Upper lobe of right lung (tissue), 1 donor: ENCODE measurements around the gene MINAR1. TPM values are rescaled to one million over a fixed set of nuclear protein-coding genes. Genes with fewer than 3 reads are reported as not detected.
A peak's percentile ranks its signal among the peaks of the same experiment; 100 is the strongest.

ENCODE experiments used
- ATAC-seq: fragments of 200-7000 bp; cut with Tn5 transposase; one replicate; pipeline ENCODE4 v1.9.1; 2020; ENCODE audit warnings: mild to moderate bottlenecking, moderate library complexity
- DNase-seq: peaks from one replicate; pipeline ENCODE4 v3.0.0-alpha.2; 2020
- H3K27ac ChIP-seq: fragments of 200-600 bp; one replicate; pipeline ENCODE4 v1.8.0; 2022
- H3K27me3 ChIP-seq: fragments of 200-600 bp; one replicate; pipeline ENCODE4 v1.8.0; 2022; ENCODE audit warnings: mild to moderate bottlenecking
- H3K36me3 ChIP-seq: fragments of 200-600 bp; one replicate; pipeline ENCODE4 v1.8.0; 2022
- H3K4me1 ChIP-seq: fragments of 200-600 bp; one replicate; pipeline ENCODE4 v1.8.0; 2022
- H3K4me3 ChIP-seq: fragments of 200-600 bp; one replicate; pipeline ENCODE4 v1.8.0; 2022; ENCODE audit warnings: mild to moderate bottlenecking
- H3K9me3 ChIP-seq: fragments of 200-600 bp; one replicate; pipeline ENCODE4 v1.8.0; 2022
- intact Hi-C: fragments of 100-400 bp; cut with DNase I; formaldehyde crosslinking; loops from one replicate; pipeline ENCODE4 v1.11.0; 2022
- total RNA-seq: library from RNA; stranded (reverse); fragmentation: NEBNext Ultra II Directional; extraction: Animal tissue kit (Norgen Biotek cat#: 25700); gene quantifications from one replicate; pipeline ENCODE4 v1.2.1, GENCODE V29; 2021
- TF ChIP-seq, protein P1 (sequence below): fragments of 200-600 bp; IDR thresholded peaks from one replicate; pipeline ENCODE4 v1.8.0; 2022; ENCODE audit warnings: antibody characterized with exemption
- donor health status: DM: no; HTN: yes; CAD: no; lungs with severe emphysema.

The MINAR1 gene
- total RNA-seq, 1 donor from 2014 or later, result 0.26 TPM

DNA sequence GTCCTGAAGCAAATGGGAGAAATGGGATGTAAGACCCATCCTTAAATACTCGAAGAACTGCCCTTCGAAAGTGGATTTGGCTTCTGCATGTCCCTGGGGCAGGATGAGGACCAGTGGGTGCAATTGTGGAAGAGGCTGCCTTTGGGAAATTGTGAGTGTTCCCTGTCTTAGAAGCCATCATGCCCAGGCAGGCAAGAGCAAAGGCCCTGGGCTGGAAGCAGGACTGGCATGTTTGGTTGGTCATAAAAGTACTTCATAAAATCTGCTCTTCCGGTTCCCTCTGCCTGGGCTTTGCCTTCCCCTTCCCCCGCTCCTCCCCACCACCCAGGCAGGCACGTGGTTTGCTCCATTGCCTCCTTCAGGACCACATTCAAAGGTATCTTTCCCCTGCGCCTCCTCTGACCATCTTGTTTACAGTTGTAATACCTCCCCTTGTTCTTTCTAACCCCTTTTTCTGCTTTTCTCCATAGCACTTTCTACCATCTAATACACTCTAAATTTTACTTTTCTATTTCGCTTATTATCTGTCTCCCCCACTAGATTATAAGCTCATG lies 8.3 kb downstream of the MINAR1 start:
- ATAC-seq, result no peak
- H3K27me3 ChIP-seq, result peaks cover 5% of the 10 kb centered on the region
- H3K4me3 ChIP-seq, result no peak overlapping the region
- H3K9me3 ChIP-seq, result no peaks in the 10 kb centered on the region
- TF ChIP-seq, protein P1, sequence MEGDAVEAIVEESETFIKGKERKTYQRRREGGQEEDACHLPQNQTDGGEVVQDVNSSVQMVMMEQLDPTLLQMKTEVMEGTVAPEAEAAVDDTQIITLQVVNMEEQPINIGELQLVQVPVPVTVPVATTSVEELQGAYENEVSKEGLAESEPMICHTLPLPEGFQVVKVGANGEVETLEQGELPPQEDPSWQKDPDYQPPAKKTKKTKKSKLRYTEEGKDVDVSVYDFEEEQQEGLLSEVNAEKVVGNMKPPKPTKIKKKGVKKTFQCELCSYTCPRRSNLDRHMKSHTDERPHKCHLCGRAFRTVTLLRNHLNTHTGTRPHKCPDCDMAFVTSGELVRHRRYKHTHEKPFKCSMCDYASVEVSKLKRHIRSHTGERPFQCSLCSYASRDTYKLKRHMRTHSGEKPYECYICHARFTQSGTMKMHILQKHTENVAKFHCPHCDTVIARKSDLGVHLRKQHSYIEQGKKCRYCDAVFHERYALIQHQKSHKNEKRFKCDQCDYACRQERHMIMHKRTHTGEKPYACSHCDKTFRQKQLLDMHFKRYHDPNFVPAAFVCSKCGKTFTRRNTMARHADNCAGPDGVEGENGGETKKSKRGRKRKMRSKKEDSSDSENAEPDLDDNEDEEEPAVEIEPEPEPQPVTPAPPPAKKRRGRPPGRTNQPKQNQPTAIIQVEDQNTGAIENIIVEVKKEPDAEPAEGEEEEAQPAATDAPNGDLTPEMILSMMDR, result no peak
- intact Hi-C loops, result no loop called here
- no peaks in the 10 kb centered on the region for H3K36me3 ChIP-seq
- no peaks in the 10 kb centered on the region for H3K4me1 ChIP-seq
- DNase-seq, result no peak
- H3K27ac ChIP-seq, result no peak overlapping the region

- H3K4me1 ChIP-seq, result no peaks in the 10 kb centered on the region
- DNase-seq (no peak), ATAC-seq (no peak)
- no peaks in the 10 kb centered on the region for H3K27me3 ChIP-seq
- no peak overlapping the region for H3K27ac ChIP-seq
- TF ChIP-seq, protein P1, result no peak
- intact Hi-C loops, result no loop called here
- peaks cover 10% of the 10 kb centered on the region for H3K9me3 ChIP-seq
- H3K36me3 ChIP-seq, result no peaks in the 10 kb centered on the region
- no peak overlapping the region for H3K4me3 ChIP-seq
These were observed 10.8 kb downstream of the MINAR1 start for GRCh38 chr15:79442911-79443310.

- DNase-seq (no peak), ATAC-seq (no peak)
- no peaks in the 10 kb centered on the region for H3K36me3 ChIP-seq
- H3K27ac ChIP-seq, result no peak overlapping the region
- H3K27me3 ChIP-seq, result peaks cover 13% of the 10 kb centered on the region
- intact Hi-C loops, result no loop called here
- H3K4me3 ChIP-seq, result no peak overlapping the region
- no peaks in the 10 kb centered on the region for H3K4me1 ChIP-seq
- TF ChIP-seq, protein P1, result no peak
- peaks cover 10% of the 10 kb centered on the region for H3K9me3 ChIP-seq
These were observed 14.9 kb downstream of the MINAR1 start for GRCh38 chr15:79447060-79447459.

DNA sequence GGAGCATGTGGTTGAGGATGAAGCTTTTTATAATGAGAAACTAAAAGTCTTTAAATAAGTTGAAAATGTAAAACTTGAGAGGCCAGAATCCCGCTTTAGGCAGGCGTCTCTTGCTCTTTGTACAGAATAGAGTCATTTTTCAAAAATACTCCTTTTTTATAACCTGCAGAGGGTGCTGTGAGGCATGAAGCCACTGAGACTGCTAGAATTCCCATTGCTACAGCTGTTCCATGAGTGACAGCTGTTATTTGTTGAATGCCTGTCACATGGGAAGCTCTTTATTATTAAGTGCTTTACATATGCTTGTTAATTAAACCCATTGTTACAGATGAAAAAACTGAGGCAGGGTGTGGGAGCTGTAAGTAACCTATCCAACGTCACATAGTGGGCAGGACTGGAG lies 18.5 kb downstream of the MINAR1 start:
- peaks cover 13% of the 10 kb centered on the region for H3K27me3 ChIP-seq
- no peaks in the 10 kb centered on the region for H3K36me3 ChIP-seq
- DNase-seq, result no peak
- no peak overlapping the region for H3K4me3 ChIP-seq
- intact Hi-C loops, result no loop called here
- no peaks in the 10 kb centered on the region for H3K4me1 ChIP-seq
- TF ChIP-seq, protein P1, result no peak
- no peak for ATAC-seq
- peaks cover 10% of the 10 kb centered on the region for H3K9me3 ChIP-seq
- H3K27ac ChIP-seq, result no peak overlapping the region

GRCh38 chr15:79451361-79451999 lies 19.3 kb downstream of the MINAR1 start:
- peak; percentile 25 for ATAC-seq
- Histone ChIP-seq H3K36me3 (no peaks in the 10 kb centered on the region), H3K27ac (no peak overlapping the region), H3K9me3 (peaks cover 7% of the 10 kb centered on the region), H3K27me3 (peaks cover 13% of the 10 kb centered on the region), H3K4me3 (no peak overlapping the region), H3K4me1 (no peaks in the 10 kb centered on the region)
- intact Hi-C loops, result no loop called here
- TF ChIP-seq, protein P1, result no peak
- DNase-seq, result no peak
